GM21447 (cell line): Measurements from ENCODE around the gene GAL3ST3.
"Not testable (repeated sequence)": the region's sequence is repeated elsewhere in the genome, so short reads cannot be mapped to it uniquely, and the experiment has no call there.

ENCODE experiments used
- ATAC-seq: cut with Tn5 transposase; IDR thresholded peaks from one replicate; pipeline ENCODE4 v1.9.1; 2021; ENCODE audit not compliant: unreplicated experiment

The GAL3ST3 gene

DNA sequence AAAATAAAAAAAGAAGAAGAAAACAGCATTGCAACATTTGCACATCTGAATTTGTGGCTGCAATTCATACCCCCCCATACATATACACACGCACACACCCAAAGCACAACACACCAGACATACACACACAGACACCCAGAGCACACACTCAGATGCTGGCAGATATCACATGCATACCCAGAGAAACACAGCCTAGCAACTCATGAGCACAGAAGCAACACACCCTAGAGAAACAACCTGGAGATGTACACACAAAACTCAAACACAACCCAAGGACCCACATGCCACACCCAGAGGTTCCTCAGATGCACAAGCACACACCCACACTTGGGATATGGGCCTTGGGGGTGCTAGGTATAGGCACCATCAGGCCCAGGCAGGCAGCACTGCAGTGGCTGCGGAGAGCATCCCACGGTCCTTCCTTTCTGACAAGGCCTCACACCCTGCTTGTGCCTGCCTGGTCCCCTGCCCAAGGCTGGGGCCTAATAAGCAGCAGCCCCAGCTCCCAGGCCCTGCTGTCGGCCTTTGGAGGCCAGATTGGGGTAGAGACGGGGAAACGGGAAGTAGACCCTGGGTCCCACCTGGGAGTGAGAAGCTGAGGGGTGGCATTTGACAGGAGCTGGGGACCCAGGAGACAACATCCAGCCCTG lies 34.0 kb downstream of the GAL3ST3 start:
- no peak for ATAC-seq

DNA sequence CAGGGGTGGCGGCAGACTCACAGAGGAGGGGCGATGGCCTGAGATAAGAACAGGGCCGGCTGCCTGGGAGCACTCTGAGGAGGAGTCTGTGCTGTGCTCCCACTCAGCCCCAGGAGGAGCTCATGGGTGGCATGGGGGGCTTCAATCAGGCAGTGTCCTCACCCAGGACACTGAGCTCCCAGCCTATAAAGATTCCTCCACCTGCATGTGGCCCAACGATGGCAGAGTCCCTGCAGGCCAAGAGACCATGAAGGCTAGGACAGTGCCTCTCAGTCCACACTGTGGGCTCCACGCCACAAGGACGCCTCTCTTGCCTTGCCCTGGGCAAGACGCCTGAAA lies 35.2 kb downstream of the GAL3ST3 start:
- ATAC-seq, result no peak

DNA sequence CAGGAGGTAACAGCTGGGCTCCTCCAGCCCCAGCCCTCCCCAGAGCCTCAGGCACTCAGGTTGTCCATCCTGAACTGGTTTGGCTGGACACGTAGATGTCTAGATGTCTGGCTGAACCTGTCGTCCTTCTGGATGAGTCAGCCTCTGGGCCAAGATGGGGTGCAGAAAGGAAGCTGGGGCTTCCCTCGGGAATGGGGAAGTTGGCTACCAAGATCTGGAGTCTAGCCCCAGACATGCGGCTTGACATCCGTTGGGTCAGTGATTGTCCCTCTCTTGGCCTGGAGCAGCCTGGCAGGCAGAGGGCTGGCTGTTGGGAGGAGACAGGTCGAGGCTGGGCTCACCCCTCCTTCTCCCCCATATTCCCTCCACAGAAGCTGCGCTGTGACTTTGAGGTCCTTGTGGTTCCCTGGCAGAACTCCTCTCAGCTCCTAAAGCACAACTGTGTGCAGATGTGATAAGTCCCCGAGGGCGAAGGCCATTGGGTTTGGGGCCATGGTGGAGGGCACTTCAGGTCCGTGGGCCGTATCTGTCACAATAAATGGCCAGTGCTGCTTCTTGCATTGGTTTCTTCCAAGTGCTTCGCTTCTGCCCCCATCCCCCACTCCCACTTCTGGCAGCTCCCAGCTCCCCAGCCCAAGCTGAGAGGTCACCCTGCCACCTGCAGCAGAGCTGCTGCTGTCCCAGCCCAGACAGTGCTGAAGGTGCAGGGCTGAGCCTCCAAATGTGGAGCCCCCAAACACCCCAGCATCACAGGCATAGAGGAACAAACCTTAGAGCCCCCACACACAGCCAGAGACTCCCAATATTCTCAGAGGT lies 35.8 kb downstream of the GAL3ST3 start:
- no peak for ATAC-seq

DNA sequence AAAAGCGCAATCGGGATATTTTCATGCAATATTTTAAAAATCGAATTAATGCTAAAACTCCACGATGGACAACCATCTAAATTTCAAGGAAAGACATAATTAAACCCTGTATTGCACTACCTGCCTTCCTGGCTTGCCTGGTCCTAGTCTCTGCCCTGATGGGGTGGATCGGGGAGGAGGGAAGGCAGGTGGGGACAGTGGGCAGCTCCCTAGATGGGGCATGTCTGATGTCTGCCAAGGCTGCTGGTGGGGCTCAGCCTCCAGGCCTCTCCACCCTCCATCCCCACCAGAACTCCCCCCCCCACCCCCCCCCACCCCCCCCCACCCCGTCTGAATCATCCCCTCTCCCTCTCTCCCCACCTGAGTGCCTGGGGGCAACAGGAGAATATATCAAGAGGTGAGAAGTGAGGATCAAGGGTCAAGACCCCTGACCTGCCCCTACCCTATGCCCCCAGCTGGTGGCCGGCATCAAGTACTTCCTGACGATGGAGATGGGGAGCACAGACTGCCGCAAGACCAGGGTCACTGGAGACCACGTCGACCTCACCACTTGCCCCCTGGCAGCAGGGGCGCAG lies 36.5 kb downstream of the GAL3ST3 start:
- no peak for ATAC-seq

DNA sequence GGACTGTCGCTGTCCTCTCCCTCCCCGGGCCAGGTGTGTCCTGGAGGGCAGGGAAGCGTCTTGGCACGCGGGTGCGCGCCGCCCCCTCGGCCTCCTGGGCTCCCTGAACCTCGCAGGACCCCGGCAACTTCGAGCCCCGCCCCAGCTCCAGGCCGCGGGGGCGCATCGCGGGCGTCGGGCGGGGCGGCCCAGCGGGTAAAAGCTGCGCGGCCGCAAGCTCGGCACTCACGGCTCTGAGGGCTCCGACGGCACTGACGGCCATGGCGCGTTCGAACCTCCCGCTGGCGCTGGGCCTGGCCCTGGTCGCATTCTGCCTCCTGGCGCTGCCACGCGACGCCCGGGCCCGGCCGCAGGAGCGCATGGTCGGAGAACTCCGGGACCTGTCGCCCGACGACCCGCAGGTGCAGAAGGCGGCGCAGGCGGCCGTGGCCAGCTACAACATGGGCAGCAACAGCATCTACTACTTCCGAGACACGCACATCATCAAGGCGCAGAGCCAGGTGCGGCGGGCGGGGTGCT lies 37.1 kb downstream of the GAL3ST3 start, which contains the start of gene CST6:
TSS of gene CST6 (plus strand) at position 224 of the 519 bp plus-strand sequence. CDS start at position 261, 37 bp downstream.
- ATAC-seq, result no peak

DNA sequence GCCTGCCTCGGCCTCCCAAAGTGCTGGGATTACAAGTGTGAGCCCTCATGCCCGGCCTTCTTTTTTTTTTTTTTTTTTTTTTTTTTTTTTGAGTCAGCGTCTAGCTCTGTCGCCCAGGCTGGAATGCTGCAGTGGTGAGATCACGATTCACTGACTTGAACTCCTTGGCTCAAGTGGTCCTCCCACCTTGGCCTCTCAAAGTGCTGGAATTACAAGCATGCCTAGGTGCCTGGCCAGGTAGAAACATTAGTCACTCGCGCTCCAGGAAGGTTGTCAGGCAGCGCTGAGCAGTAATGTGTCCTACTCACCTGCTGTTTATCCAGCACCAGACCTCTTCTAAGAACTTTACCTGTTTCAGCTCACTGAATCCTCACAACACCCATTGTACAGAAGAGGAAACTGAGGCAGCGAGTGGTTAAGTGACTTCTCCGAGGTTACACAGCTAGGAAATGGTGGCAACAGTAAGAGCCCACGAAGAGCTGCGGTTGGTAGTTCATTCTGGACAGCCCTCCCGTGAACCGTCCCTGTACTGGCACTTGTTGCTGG lies 37.6 kb downstream of the GAL3ST3 start:
- no peak for ATAC-seq

DNA sequence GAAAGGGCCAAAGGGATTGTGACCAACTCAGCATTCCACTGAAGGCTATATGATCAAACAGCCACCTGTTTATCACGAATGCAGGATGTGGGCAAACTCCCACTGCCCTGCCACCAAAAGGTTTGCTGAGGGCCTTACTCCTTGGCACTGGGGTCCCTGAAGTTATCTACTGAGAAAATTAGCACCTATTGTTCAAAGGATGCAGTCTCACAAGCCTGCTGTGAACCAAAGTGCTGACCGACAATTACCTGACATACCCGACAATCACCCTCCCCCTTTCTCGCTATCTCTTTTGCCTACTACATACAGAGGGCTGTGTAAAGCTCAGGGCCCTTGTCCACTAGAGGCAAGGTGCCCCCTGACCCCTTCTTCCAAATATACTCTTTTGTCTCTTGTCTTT lies 38.9 kb downstream of the GAL3ST3 start:
- not testable (repeated sequence) for ATAC-seq

DNA sequence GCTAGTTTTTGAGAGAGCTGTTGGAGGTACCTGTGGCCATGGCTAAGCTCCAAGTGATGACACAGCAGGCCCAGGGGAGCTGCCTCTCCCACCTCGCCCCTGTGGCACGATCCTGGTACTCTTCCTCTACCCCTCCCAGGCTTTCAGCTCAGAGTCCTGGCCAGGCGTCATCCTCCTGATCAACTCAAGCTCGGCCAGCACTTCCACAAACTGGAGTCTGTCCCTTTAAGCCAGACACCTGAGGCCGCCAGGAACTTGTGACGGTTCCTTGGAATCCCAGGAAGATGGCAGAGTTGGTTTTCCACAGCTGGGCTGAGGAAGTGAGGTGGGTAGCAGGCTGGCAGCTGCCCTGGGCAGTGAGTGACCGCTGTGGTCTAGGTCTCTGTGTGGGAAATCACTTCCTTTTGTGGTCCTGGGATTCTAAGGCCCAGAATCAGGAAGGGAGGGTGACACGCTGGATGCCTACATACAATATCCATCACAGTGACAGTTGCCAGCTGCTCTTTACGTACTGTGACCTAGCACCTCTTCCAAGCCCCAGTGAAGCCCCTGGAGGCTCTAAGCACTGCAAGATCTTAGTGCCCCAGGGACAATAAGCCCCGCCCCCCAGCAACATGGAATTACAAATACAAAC lies 40.4 kb downstream of the GAL3ST3 start:
- no peak for ATAC-seq

DNA sequence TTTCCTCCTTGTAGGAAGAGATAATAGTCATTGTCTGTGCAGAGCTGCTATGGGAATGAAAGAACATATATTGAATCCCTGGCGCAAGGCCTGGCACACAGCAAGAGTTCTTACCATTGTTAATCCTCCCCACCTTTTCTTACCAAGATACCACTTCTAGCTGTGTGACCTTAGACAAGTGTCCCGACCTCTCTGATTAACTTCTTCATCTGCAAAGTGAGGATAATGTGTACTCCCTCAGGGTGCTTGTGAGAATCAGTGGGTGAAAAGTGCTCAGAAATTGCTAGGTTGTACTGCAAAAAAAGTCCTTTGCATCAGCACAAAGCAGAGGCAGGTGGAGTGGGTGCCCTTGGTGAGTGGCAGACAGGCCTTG lies 40.9 kb downstream of the GAL3ST3 start:
- no peak for ATAC-seq

DNA sequence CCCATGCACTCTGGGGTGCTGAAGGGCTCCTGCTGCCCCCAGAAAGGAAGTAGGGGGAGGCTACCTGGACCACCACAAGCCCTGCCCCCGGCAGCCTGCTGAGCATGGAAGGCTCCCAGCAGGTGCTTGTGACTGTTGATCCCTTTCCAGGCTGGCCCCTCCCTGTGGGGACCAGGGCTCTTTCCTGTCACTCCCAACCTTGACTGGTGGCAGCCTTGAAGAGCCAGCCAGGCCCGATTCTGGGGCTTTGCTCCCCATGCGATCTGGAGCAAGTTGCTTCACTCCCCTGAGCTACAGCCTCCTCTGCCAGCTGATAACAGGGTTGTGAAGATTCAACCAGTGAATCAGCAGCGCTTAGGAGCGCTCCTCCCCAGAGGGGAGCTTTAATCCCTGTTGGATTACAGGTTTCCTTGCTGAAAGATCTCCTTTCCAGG lies 41.7 kb downstream of the GAL3ST3 start:
- no peak for ATAC-seq

DNA sequence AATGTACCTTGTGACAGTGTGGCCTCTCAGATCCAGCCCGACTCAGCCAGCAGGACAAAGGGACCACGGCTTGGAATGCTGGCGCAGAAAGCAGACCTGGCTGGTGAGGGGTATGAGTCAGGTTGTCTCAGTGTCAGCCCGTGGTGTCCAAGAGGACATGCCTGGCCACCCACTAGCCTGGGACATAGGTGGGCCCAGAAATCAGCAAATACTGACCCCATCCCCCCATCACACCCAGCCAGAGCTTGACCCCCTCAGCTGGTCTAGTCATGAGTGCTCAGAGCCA lies 42.1 kb downstream of the GAL3ST3 start:
- ATAC-seq, result no peak

DNA sequence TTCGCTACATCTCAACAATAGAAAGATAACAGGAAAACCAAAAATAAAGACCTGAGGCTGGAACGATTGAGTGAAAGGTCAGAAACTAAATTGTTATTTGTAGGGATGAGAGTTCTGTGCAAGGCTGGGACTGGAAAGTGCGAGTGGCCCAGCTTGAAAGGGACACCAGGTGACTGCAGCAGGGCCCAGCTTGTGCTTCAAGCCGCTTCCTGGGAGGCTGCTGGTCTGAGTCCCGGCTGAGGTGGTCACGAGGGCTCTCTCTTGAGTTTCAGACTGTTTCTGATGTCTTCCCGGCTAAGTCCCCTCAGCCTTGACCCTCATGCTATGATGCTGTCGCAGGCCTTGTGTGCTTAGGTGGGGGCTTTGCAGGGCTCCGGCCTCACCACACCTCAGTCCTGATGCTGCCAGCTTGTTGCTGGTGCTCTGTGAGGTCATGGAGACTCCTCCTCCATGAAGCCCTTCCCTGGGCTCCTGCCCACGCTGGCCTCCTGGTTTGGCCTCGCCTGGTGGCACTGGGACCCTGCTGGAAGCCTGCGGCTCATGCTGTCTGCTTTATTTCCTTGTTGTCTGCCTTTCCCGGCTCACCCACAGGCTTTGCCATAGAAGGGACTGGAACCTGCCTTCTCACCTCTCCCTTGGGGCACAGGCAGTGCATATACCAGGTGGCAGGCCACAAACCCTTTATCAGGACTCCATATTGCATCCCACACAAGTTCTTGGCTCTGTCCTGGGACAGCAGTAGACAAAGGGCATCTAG lies 42.6 kb downstream of the GAL3ST3 start:
- no peak for ATAC-seq

DNA sequence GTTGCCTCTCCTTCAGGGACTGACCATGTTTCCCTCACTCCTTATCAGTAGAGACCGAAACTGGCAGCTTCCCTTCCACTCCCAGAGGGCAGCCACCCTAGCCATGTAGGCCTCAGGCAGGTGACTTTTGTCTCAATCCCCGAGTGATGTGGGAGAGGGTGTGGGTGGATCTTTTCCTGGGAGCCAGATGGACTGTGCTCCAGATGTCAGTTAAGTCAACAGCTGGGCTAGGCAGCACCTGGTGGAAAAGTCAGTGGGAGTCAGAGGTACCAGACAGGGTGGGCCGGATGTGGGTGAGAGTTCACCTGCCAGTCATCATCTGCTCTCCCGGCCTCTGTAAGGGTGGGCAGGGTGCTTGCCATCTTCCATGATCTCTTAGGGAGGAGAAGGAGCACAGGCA lies 44.8 kb downstream of the GAL3ST3 start:
- ATAC-seq, result no peak

DNA sequence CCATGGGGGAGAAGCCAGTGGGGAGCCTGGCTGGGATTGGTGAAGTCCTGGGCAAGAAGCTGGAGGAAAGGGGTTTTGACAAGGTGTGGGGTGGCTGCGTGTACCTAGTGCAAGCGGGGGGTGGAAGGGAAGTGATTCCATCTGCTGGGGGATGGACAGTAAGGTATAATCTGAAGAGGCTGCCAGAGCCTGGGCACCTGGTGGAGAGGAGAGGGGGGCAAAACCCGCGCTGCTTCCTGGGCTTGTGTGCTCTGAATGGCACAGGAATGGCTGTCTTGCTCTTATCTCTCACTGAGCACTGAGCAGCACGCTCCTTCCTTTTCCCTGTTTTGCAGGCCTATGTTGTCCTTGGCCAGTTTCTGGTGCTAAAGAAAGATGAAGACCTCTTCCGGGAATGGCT lies 45.7 kb downstream of the GAL3ST3 start:
- no peak for ATAC-seq

DNA sequence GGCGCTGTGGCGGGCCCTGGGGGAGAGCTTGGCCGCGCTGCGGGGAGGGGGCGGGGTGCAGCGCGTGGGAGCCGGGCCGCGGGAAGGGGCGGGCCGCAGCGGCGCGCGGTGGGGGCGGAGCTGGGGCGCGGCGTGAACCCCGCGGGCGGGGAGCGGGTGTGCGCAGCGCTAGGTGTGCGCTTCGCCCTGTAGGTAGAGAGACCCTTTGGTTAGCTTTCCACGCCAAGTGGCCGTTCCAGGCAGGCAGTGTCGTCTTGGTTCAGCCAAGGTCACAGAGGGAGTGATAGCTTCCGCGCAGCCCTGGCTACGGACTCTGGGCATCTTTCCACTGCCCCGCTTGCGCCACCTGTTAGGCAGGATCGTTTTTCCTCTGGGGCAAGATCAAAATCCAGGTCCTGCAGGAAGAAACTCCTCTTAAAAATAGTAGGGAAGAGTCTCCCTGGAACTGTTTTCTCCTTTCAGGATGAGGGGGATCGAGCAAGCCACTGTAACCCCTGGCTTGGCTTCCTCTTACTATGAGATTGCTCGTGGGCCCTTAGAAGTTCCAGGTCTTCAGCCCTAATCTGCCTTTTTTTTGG lies 46.2 kb downstream of the GAL3ST3 start:
- ATAC-seq, result peak; percentile 38

DNA sequence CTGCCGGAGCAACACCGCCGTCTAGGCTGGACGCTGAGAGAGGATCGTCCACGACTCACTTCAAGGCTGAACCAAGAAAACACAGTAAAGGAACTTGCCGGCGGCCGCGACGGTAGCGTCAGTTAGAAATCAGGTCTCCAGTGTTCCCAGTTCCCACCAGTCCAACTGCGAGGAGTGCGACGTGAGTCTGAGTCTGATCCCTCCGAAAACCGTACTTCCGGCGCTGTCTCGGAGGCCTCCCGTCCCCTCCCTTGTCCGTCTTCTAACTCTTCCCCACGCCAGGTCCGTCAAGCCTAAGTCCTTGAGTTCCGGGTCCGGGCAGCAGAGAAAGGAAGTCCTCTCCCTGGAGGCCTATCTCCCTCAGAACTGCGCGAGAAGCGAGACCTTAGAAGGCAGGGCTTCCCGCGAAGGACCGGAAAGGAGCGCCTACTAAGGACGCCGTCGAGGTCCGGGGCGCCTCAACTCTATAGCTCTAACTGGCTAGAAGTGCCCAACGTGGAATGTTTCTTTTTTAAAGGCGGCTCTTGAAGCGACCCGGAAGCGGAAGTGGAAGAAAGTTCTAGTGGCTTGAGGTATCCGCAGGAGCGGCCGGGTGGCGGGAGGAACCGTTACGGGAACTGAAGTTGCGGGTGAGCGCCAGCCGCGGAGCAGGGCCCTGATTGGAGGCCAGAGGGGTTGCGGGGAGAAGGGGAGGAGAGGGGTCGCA lies 46.9 kb downstream of the GAL3ST3 start, which contains the start of the genes BANF1 and EIF1AD:
TSS of gene BANF1 (plus strand) at position 562 of the 706 bp plus-strand sequence. CDS start 748 bp downstream, outside the sequence.
TSS of gene EIF1AD (minus strand) at position 216 of the 706 bp plus-strand sequence. CDS start 1,768 bp downstream, outside the sequence.
- peak; percentile 78 for ATAC-seq

DNA sequence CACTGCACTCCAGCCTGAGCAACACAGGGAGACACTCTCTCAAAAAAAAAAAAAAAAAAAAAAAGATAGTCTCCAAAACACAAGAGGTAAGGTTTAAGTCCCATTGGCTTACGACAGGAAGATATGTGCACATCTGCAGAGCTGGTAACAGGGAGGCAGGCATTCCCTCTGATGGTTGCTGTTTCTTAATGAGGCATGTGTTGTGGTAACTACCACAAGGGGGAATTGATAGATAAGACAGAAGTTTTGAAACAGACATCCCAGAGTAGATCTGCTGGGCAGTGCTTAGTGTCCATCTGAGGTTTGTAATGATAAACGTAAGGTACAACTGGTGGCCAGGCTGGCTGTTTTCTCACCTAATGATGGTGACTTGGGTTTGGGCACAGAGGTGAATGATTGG lies 51.7 kb downstream of the GAL3ST3 start:
- no peak for ATAC-seq

DNA sequence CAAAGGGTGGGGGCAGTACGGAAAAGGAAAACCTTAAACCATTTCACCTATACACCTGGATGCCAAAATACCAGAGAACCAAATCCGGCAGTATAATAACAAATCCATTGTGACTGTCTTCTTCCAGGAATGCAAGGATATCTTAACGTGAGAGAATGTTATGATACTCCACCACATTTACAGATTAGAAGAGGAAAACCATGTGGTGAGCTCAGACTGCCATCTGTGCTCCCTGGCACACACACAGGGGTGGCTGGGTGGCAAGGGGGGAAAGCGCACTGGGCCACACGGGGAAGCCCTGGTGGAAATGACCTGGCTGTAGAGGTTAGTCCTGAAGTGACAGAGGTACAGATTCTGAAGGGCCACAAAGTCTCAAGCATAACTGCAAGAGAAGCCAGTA lies 56.9 kb downstream of the GAL3ST3 start:
- ATAC-seq, result no peak
